ENCODE results near the gene MACF1. TPM values are rescaled to one million over a fixed set of nuclear protein-coding genes. Genes with fewer than 3 reads are reported as not detected.

Gene MACF1
- total RNA-seq, 2 experiments from 2014 or later = 319 to 488 TPM

GRCh38 chr1:39394598-39394997 lies 190.1 kb downstream of the MACF1 start:
- Mint-ChIP-seq H3K27ac (no peak overlapping the region), H3K27me3 (no peaks in the 10 kb centered on the region), H3K36me3 (peaks cover 41% of the 10 kb centered on the region), H3K4me3 (no peak overlapping the region), H3K4me1 (peaks cover 80% of the 10 kb centered on the region), H3K9me3 (ENCODE audit: low read depth) (no peaks in the 10 kb centered on the region)
- no peak for DNase-seq
- CTCF ChIA-PET = interaction anchor here (1.0 to 1.1 kb wide), 2 partner anchors 13 to 144 kb away, joined by 3 read pairs; no protein-coding TSS in a partner anchor
- peak; percentile 43 for ATAC-seq

DNA sequence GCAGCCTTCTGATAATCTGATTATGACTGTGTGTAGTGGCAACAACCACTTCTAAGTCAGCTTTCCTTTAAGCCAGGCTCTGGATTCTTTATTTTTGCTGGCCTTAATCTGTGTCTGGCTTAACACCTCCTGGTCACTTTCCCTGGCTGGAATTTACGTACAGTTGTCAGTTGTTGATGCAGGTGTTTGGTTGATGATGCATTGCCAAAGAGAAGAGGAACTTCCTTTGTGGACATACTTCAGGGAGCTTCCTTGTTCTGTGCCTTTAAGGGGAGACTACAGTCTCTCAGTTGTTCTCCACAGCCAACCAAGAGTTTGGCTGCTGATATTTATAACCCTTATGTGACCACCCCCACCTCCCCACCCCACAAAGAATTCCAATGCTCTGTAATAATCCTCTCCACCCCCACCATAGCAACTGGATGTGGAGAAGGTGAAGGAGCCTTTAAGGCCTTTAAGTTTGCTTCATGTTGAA lies 190.9 kb downstream of the MACF1 start:
- no peaks in the 10 kb centered on the region for H3K9me3 Mint-ChIP-seq (ENCODE audit: low read depth)
- no peak for DNase-seq
- H3K4me3 Mint-ChIP-seq = no peak overlapping the region
- peaks cover 77% of the 10 kb centered on the region for H3K4me1 Mint-ChIP-seq
- peak overlapping the region; percentile 27 for H3K27ac Mint-ChIP-seq
- ATAC-seq = no peak
- CTCF ChIA-PET = interaction anchor here (1.0 to 1.1 kb wide), 2 partner anchors 13 to 144 kb away, joined by 3 read pairs; no protein-coding TSS in a partner anchor
- H3K27me3 Mint-ChIP-seq = no peaks in the 10 kb centered on the region
- H3K36me3 Mint-ChIP-seq = peaks cover 36% of the 10 kb centered on the region

GRCh38 chr1:39396671-39397070 lies 192.2 kb downstream of the MACF1 start:
- Mint-ChIP-seq H3K27ac (peak overlapping the region; percentile 39), H3K4me3 (no peak overlapping the region), H3K36me3 (peaks cover 34% of the 10 kb centered on the region), H3K9me3 (ENCODE audit: low read depth) (no peaks in the 10 kb centered on the region), H3K4me1 (peaks cover 71% of the 10 kb centered on the region), H3K27me3 (no peaks in the 10 kb centered on the region)
- ATAC-seq (no peak), DNase-seq (no peak)
- CTCF ChIA-PET = no interaction called here

- ATAC-seq (no peak), DNase-seq (no peak)
- CTCF ChIA-PET = interaction anchor here (1.4 to 4.8 kb wide), 3 partner anchors 10 to 142 kb away, joined by 5 to 27 read pairs (median 5); no protein-coding TSS in a partner anchor
- H3K27ac Mint-ChIP-seq = peak overlapping the region; percentile 57
- H3K9me3 Mint-ChIP-seq (ENCODE audit: low read depth) = no peaks in the 10 kb centered on the region
- H3K27me3 Mint-ChIP-seq = no peaks in the 10 kb centered on the region
- H3K4me1 Mint-ChIP-seq = peaks cover 68% of the 10 kb centered on the region
- peaks cover 33% of the 10 kb centered on the region for H3K36me3 Mint-ChIP-seq
- H3K4me3 Mint-ChIP-seq = no peak overlapping the region
These were observed 193.0 kb downstream of the MACF1 start for GRCh38 chr1:39397487-39397886.

GRCh38 chr1:39398278-39399021 lies 194.0 kb downstream of the MACF1 start:
- Mint-ChIP-seq H3K27ac (peak overlapping the region; percentile 47), H3K4me1 (peaks cover 63% of the 10 kb centered on the region)
- DNase-seq = peak; percentile 56

GRCh38 chr1:39401106-39401505 lies 196.6 kb downstream of the MACF1 start:
- Mint-ChIP-seq H3K9me3 (ENCODE audit: low read depth) (no peaks in the 10 kb centered on the region), H3K27me3 (no peaks in the 10 kb centered on the region), H3K4me3 (no peak overlapping the region), H3K4me1 (peaks cover 55% of the 10 kb centered on the region), H3K27ac (no peak overlapping the region), H3K36me3 (peaks cover 34% of the 10 kb centered on the region)
- DNase-seq (no peak), ATAC-seq (no peak)
- CTCF ChIA-PET = interaction anchor here (0.5 to 4.8 kb wide), 3 partner anchors 10 to 215 kb away, joined by 3 to 27 read pairs (median 3); no protein-coding TSS in a partner anchor

More at GRCh38 chr1:39398278-39399021, 194.0 kb downstream of the MACF1 start:
- Mint-ChIP-seq H3K36me3 (peaks cover 34% of the 10 kb centered on the region), H3K27me3 (no peaks in the 10 kb centered on the region), H3K4me3 (no peak overlapping the region), H3K9me3 (ENCODE audit: low read depth) (no peaks in the 10 kb centered on the region)
- ATAC-seq = peak; percentile 75
- CTCF ChIA-PET = interaction anchor here (1.0 to 4.8 kb wide), 5 partner anchors 9 to 206 kb away, joined by 3 to 27 read pairs (median 5); no protein-coding TSS in a partner anchor

DNA sequence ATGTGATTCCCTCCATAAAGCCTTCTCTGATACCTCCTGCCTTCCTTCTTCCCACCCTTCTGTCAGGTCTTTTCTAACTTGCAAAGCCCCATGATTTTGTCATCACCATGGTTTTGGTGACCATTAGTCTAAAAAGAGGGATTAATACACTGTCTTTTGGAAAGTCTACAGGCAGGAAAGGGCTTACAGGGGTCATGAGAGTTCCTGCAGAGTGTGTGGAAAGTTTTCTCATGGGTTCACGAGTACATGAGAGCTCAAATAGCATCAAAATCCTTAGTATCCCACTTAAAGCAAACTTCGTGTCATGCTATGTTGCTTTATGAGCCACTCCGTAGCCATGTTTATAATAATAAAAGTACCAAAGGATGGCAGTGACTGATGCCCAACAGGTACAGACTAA lies 200.4 kb downstream of the MACF1 start:
- CTCF ChIA-PET = no interaction called here

GRCh38 chr1:39405358-39405757 lies 200.9 kb downstream of the MACF1 start:
- DNase-seq (no peak), ATAC-seq (no peak)
- Mint-ChIP-seq H3K4me1 (peaks cover 51% of the 10 kb centered on the region), H3K36me3 (peaks cover 27% of the 10 kb centered on the region), H3K27me3 (no peaks in the 10 kb centered on the region), H3K9me3 (ENCODE audit: low read depth) (no peaks in the 10 kb centered on the region), H3K27ac (no peak overlapping the region), H3K4me3 (no peak overlapping the region)
- CTCF ChIA-PET = no interaction called here

More for the DNA sequence above, 200.4 kb downstream of the MACF1 start:
- ATAC-seq (no peak), DNase-seq (no peak)
- no peak overlapping the region for H3K4me3 Mint-ChIP-seq
- H3K27ac Mint-ChIP-seq = no peak overlapping the region
- no peaks in the 10 kb centered on the region for H3K27me3 Mint-ChIP-seq
- H3K36me3 Mint-ChIP-seq = peaks cover 24% of the 10 kb centered on the region
- H3K4me1 Mint-ChIP-seq = peaks cover 47% of the 10 kb centered on the region
- no peaks in the 10 kb centered on the region for H3K9me3 Mint-ChIP-seq (ENCODE audit: low read depth)

- Mint-ChIP-seq H3K4me1 (peaks cover 64% of the 10 kb centered on the region), H3K9me3 (ENCODE audit: low read depth) (no peaks in the 10 kb centered on the region), H3K36me3 (peaks cover 26% of the 10 kb centered on the region), H3K27ac (no peak overlapping the region), H3K4me3 (peak overlapping the region; percentile 75), H3K27me3 (no peaks in the 10 kb centered on the region)
- DNase-seq (no peak), ATAC-seq (no peak)
- CTCF ChIA-PET = interaction anchor here (1.1 to 1.8 kb wide), 4 partner anchors 8 to 215 kb away, joined by 3 to 5 read pairs (median 4); no protein-coding TSS in a partner anchor
These were observed 202.3 kb downstream of the MACF1 start for GRCh38 chr1:39406533-39407450.

DNA sequence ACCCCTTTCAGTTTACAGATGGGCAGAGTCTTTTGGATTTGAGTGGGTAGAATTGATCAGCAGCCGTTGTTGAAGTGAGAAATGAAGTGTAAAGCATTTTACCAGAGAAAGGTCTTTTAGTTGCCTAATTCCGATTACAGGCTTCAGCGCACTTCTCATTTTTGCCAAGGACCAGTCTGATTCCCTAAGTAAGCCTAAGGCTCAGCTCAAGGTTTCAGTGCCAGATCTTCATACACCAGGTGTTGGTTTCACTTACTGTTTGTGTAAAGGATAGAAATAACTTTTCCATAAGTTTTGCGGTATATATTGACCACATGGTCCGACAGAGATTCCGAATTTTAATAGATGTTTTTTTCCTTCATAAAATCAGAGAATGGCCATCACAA lies 203.0 kb downstream of the MACF1 start:
- Mint-ChIP-seq H3K9me3 (ENCODE audit: low read depth) (no peaks in the 10 kb centered on the region), H3K4me3 (peak overlapping the region; percentile 75), H3K36me3 (peaks cover 22% of the 10 kb centered on the region), H3K4me1 (peaks cover 65% of the 10 kb centered on the region), H3K27me3 (no peaks in the 10 kb centered on the region), H3K27ac (no peak overlapping the region)
- DNase-seq = no peak
- CTCF ChIA-PET = interaction anchor here (1.1 to 1.8 kb wide), 4 partner anchors 9 to 215 kb away, joined by 3 to 5 read pairs (median 4); no protein-coding TSS in a partner anchor
- no peak for ATAC-seq

DNA sequence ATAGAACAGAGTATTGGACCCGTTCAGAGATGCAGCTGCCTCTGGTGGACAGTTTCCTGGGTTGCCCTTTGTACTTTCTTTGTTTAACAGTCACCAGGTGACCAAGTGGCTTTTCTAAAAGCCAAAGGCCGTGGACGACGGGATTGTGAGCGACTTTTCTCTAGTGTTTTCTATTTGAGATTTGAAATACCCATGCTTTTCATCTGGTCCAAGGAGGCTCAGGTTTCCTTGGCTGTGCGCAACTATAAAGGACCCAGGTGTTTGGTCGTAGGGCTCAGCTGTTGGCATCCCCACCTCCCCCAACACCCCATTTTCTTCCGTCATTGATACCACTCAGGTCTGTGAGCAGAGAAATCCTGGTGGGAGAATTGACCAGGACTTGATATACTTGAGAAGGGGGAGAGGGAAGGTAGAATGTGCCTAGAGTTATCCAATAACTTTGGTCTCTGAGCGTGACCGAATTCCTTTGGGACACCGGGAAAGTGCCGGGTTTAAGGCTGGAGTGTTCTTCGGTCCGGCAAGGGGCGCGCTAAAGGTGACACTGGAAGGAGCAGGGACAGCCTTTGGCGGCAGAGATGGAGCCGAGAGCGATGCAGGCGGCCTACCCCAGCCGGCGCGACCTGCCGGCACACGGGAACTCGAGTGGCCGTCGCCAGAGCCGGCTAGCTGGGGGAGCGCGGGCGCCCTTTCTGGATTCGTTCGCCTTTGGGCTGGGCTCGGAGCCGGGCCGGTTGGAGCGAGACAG lies 203.6 kb downstream of the MACF1 start:
- ATAC-seq = no peak
- no peak for DNase-seq
- Mint-ChIP-seq H3K4me3 (peak overlapping the region; percentile 75), H3K9me3 (ENCODE audit: low read depth) (no peaks in the 10 kb centered on the region), H3K36me3 (peaks cover 18% of the 10 kb centered on the region), H3K27me3 (no peaks in the 10 kb centered on the region), H3K4me1 (peaks cover 62% of the 10 kb centered on the region), H3K27ac (no peak overlapping the region)
- CTCF ChIA-PET = interaction anchor here (1.0 to 1.8 kb wide), 4 partner anchors 10 to 216 kb away, joined by 3 to 5 read pairs (median 4); no protein-coding TSS in a partner anchor

DNA sequence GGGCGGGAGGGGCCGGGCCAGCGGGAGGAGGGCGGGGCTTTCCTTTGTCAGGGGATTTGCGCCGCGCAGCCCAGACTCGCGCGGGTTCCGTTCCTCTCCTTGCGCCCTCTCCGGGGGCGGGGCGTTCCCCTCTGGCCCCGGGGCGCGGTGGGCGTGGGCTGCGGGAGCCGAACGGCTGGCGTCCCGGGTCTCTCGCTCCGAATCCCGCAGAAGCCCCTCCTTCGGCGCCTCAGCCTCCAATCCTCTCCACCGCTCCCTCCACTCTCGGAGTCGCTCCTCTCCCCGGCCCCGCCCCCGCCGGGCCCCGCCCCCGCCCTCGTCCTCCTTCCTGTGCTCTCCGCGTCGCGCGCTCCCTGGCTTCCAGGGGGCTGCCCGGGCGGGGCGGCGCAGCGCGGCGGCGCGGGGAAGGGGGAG lies 204.2 kb downstream of the MACF1 start:
- peaks cover 15% of the 10 kb centered on the region for H3K36me3 Mint-ChIP-seq
- CTCF ChIA-PET = interaction anchor here (1.0 to 3.9 kb wide), 5 partner anchors 9 to 264 kb away, joined by 3 to 27 read pairs (median 3); partner anchors contain the start of gene NT5C1A
- DNase-seq = peak; percentile 87
- H3K27ac Mint-ChIP-seq = no peak overlapping the region
- H3K9me3 Mint-ChIP-seq (ENCODE audit: low read depth) = no peaks in the 10 kb centered on the region
- H3K4me3 Mint-ChIP-seq = peak overlapping the region; percentile 75
- peak; percentile 93 for ATAC-seq
- H3K4me1 Mint-ChIP-seq = peaks cover 59% of the 10 kb centered on the region
- H3K27me3 Mint-ChIP-seq = no peaks in the 10 kb centered on the region
